KMS-11 (cell line): Measurements from ENCODE around the gene CDCP2.

ENCODE experiments used
- H2AFZ ChIP-seq: fragments of 200-600 bp; sonication (generic); 2 replicates; pipeline ENCODE4 v1.6.1; 2016; ENCODE audit warnings: antibody characterized with exemption, mixed run types, low read depth
- H3K27ac ChIP-seq: fragments of 200-600 bp; sonication (generic); 2 replicates; pipeline ENCODE4 v1.6.1; 2016; ENCODE audit warnings: mild to moderate bottlenecking, mixed run types
- H3K27me3 ChIP-seq: fragments of 200-600 bp; sonication (generic); 2 replicates; pipeline ENCODE4 v1.6.1; 2017; ENCODE audit warnings: mild to moderate bottlenecking, low read depth, mixed run types, moderate library complexity; ENCODE audit not compliant: insufficient read depth
- H3K36me3 ChIP-seq: fragments of 200-600 bp; sonication (generic); 2 replicates; pipeline ENCODE4 v1.6.1; 2017; ENCODE audit warnings: mild to moderate bottlenecking, mixed run types; ENCODE audit not compliant: insufficient read depth
- H3K4me1 ChIP-seq: fragments of 200-600 bp; sonication (generic); 2 replicates; pipeline ENCODE4 v1.6.1; 2016; ENCODE audit warnings: mild to moderate bottlenecking, low read depth, mixed run types; ENCODE audit not compliant: poor library complexity, severe bottlenecking
- H3K4me2 ChIP-seq: fragments of 200-600 bp; sonication (generic); 2 replicates; pipeline ENCODE4 v1.7.0; 2016; ENCODE audit warnings: mild to moderate bottlenecking, mixed run types
- H3K4me3 ChIP-seq: fragments of 200-600 bp; sonication (generic); IDR thresholded peaks from 2 replicates; pipeline ENCODE4 v1.6.1; 2017; ENCODE audit warnings: low read depth, low read length, mixed read lengths; ENCODE audit not compliant: insufficient read depth
- H3K79me2 ChIP-seq: fragments of 200-600 bp; sonication (generic); 2 replicates; pipeline ENCODE4 v1.6.1; 2016; ENCODE audit warnings: low read depth, mixed run types; ENCODE audit not compliant: insufficient read depth
- H3K9ac ChIP-seq: fragments of 200-600 bp; sonication (generic); 2 replicates; pipeline ENCODE4 v1.6.1; 2016; ENCODE audit warnings: mild to moderate bottlenecking, mixed run types
- H4K20me1 ChIP-seq: fragments of 200-600 bp; sonication (generic); 2 replicates; pipeline ENCODE4 v1.6.1; 2016; ENCODE audit warnings: mild to moderate bottlenecking, mixed run types; ENCODE audit not compliant: insufficient read depth
- CTCF ChIP-seq: fragments of 200-600 bp; sonication (generic); conservative IDR thresholded peaks from 2 replicates; pipeline ENCODE4 v1.6.1; 2017; ENCODE audit warnings: low read depth, mild to moderate bottlenecking, antibody characterized with exemption, low read length, moderate library complexity, mixed read lengths

Gene CDCP2

GRCh38 chr1:54186056-54186455, 33.3 kb upstream of the CDCP2 start:
- Histone ChIP-seq H4K20me1 (no peaks in the 10 kb centered on the region), H3K4me3 (no peak overlapping the region), H3K79me2 (no peaks in the 10 kb centered on the region), H3K9ac (no peak overlapping the region), H3K4me2 (no peak overlapping the region), H2AFZ (no peak overlapping the region), H3K27ac (no peak overlapping the region), H3K4me1 (no peaks in the 10 kb centered on the region), H3K36me3 (no peaks in the 10 kb centered on the region), H3K27me3 (no peaks in the 10 kb centered on the region)
- TF ChIP-seq CTCF = no peak

DNA sequence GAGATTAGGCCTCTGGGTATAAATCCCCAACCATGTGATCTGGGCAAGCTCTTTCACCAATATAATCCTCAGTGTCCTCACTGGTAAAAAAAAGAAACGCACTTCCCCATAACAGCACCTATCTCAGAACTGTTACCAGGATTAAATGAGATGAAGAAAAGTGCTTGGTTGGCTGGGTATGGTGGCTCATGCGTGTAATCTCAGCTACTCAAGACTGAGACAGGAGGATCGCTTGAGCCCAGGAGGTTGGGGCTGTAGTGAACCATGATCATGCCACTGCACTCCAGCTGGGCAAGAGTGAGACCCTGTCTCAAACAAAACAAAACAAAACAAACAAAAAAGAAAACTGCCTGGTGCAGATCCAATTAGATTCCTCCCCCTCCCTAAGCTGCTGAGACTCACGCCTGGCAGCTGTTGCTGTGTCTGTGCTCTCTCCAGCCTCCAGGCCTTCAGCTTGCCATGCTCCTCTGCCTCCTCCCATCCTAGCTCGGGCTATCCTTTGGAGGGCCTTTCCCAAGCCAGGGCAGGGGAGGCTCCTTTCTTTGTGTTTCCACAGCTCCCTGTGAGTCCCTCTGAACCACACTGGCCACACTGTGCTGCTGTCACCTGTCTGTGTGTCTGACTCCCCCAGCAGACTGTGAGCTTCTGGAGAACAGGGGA, 28.0 kb upstream of the CDCP2 start:
- Histone ChIP-seq H3K27me3 (no peaks in the 10 kb centered on the region), H3K79me2 (no peaks in the 10 kb centered on the region), H3K4me1 (no peaks in the 10 kb centered on the region), H4K20me1 (no peaks in the 10 kb centered on the region), H3K4me3 (no peak overlapping the region), H3K27ac (no peak overlapping the region), H3K36me3 (no peaks in the 10 kb centered on the region), H2AFZ (no peak overlapping the region), H3K4me2 (no peak overlapping the region), H3K9ac (no peak overlapping the region)
- no peak for TF ChIP-seq CTCF

DNA sequence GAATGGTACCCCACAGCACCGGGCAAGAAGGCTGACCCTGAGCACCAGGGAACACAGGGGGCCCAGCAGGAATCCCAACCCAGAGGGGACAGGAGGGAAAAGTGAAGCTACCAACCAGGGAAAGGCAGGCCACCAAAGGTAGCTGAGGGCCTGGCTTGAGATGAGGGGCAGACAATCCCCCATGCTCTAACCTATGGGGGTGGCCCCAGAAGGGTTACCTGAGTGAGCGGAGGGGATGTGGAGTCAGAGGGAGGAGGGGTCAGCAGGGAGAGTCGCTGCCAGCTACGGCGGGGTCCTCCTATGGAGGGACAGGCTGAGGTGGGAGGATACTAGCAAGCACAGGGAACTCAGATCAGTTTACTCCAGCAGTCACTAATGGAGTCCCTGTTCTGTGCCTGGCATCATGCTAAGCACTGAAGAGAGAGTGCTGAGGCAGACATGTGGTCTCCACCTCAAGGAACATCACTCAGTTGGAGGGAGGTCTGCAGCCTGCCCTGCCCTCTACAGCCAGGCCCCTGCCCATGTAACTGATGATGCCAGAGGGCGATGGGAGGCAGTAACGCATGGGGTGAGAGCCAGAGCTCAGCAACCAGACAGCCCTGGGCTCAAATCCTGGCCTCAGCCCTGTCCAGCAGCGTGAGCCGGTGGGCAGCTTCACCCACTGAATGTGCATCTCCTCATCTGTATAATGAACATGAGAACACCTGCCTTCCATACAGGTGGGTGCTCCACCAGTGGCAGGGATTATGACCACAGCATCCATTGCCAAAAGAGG, 25.7 kb upstream of the CDCP2 start:
- Histone ChIP-seq H3K4me1 (no peaks in the 10 kb centered on the region), H3K79me2 (no peaks in the 10 kb centered on the region), H3K27ac (no peak overlapping the region), H3K4me2 (no peak overlapping the region), H3K4me3 (no peak overlapping the region), H4K20me1 (no peaks in the 10 kb centered on the region), H3K9ac (no peak overlapping the region), H3K27me3 (no peaks in the 10 kb centered on the region), H3K36me3 (no peaks in the 10 kb centered on the region), H2AFZ (no peak overlapping the region)
- no peak for TF ChIP-seq CTCF

- H3K9ac ChIP-seq = no peak overlapping the region
- no peaks in the 10 kb centered on the region for H3K4me1 ChIP-seq
- no peaks in the 10 kb centered on the region for H3K36me3 ChIP-seq
- no peak for TF ChIP-seq CTCF
- H2AFZ ChIP-seq = no peak overlapping the region
- H3K4me2 ChIP-seq = no peak overlapping the region
- no peaks in the 10 kb centered on the region for H3K27me3 ChIP-seq
- no peak overlapping the region for H3K27ac ChIP-seq
- H3K79me2 ChIP-seq = no peaks in the 10 kb centered on the region
- no peak overlapping the region for H3K4me3 ChIP-seq
- no peaks in the 10 kb centered on the region for H4K20me1 ChIP-seq
These were observed 24.9 kb upstream of the CDCP2 start for GRCh38 chr1:54177726-54178125.
